ENCODE measurements around the gene GALNT2.

GALNT2 gene

DNA sequence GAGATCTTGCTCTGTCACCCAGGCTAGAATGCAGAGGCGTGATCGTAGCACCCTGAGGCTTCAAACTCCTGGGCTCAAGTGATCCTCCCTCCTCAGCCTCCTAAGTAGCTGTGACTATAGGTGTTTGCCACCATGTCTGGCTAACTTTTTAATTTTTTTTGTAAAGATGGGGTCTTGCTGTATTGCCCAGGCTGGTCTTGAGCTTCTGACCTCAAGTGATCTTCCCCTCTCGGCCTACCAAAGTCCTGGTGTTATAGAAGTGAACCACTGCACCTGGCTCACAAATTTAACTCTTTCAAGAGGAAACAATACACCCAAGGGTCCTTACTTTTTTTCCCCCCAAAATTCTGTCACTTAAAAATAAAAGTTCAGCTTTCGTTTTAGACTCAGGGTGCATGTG lies 62.3 kb downstream of the GALNT2 start:
- no peak for DNase-seq (ENCODE audit: low read depth)

DNA sequence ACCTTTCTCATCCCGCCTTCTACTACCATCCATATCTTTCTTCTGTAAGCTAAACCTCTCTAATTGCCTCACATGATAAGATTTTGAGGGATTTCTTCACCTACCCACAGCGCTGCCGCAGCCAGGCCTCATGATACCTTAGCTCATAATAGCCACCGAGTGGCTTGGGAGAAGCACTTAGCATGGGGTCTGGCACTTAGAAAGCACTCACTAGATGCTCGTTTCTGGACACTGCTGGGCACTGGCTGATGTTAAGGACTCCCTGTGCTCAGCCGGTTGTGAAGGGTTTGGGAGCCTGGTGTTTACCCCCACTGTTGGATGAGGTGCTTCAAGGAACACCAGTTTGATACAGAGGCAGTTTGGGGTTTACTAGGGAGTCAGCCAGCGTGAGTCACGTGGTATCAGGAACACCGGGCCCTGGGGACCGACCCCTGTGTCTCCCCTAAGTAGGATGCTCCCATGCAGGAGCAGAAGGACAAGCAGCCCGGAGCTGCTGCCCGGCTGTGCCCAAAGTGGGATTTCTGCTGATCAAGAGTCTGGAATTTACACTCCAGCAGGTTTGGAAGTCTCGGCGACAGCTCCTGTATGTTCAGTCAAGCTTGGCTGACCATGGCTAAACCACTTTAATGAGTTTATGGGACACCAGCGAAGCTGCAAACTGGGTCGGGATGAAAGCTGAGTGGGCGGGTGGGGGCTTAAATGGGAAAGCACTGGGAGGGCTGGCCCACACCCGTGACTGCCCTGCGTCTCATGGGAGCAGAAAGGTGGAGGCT lies 63.3 kb downstream of the GALNT2 start:
- no peak for DNase-seq (ENCODE audit: low read depth)

DNA sequence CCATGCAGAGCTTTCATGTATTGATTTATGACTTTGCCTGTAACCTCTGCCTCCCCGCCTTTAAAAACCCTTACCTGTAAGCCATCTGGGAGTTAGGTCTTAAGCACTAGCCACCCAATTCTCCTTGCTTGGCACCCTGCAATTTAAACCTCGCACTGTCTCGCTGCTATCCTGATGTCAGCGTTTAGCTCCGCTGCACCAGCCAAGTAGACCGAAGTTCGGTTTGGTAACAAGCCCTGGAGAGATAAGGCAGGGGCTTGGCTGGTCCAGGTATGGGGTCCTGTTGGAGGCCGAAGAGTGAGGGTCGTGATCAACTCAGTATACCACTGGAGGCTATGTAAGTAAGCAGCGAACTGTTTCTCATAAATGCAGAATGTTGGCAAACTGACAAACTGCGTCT lies 64.4 kb downstream of the GALNT2 start:
- no peak for DNase-seq (ENCODE audit: low read depth)

DNA sequence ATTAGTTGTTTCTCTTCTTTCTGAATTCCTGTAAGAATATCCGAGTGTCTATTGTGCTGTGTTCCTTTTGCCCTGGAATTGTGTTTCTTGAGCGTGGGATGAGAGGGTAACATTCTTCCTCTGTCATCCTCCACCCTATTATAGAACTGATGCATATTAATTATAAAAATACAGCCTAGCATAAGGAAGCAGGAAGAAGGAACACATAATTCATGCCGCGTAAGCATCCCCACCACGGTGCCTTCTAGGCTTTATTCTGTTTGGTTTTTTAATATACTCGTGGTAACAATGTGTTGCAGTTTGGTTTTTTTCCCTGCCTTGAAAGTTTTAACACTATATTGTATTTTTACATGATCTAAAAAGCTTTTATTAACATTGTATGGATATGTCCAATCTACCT lies 65.7 kb downstream of the GALNT2 start:
- DNase-seq (ENCODE audit: low read depth): no peak

DNA sequence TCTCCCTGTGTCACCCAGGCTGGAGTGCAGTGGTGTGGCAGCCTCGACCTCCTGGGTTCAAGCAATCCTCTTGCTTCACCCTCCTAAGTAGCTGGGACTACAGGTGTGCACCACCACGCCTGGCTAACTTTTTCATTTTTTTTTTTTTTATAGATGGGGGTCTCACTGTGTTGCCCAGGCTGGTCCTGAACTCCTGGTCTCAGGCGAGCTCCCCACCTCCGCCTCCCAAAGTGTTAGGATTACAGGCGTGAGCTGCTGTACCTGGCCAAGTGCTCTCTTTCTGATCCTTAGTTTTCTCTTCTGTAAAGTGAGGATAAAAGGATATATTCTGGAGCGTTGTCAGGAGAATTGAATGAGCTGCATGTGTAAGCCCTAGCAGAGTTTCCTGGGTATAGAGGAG lies 68.7 kb downstream of the GALNT2 start:
- no peak for DNase-seq (ENCODE audit: low read depth)

DNA sequence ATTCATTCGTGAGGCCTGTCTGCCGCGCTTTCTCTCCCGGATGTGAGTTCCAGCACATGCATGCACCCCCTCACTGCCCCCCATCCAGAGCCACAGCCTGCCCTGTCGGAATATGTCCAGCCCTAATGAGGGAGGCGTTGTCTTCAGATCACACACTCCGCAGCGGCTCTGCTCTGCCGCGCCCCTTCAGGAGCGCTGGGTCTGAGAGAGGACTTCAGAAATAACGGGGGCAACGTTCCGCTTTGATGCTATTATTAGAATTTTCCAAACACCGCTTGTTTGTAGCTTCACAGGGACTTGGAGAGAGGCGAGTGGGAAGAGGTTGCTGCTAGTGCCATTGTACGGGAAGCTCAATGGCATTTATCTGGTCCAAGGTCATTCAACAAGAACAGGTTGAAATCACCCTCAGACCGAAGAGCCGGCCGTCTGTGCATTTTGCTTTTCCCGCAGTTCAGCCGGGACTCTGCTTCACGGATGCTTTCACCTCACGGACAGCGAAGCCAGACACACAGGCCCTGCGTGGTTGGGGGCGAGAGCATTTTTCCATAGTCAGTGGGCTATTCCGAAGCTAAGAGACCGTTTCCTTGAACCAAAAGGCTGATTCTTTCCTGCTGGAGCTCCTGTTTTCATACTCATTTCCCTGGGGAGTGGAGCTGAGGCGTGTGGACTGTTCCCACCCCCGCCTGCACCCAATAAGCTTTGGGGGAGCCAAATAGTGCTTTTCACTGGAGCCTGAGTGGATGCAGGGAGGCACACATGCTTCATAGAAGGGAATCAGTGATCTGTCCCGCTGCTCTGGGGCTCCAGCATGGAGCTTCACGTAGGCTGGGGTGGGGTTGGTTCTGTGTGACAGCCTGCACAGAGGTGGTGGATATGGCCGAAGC lies 69.7 kb downstream of the GALNT2 start:
- DNase-seq (ENCODE audit: low read depth): no peak

DNA sequence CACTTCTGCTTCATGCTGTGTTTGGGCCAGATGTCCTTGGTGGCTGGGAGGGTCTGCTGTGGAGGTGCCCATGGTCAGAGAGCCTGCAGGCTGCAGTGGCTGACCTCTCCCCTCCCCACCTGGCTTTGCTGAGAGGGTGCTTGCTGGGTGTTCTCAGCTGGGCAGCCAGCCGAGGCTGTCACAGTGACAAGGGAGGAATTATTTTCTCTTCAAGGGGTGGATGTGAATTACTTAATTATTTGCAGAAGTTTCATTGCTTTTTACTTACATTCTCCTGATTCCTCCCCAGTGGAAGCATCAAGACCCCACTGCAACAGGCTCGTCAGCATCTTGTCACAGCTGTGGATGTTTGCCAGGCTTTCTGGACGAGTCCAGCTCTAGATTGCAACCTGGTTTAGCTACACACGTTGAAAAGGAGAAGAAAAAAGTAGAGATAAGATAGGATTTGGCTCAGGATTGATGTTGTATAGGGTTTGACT lies 70.3 kb downstream of the GALNT2 start:
- no peak for DNase-seq (ENCODE audit: low read depth)

DNA sequence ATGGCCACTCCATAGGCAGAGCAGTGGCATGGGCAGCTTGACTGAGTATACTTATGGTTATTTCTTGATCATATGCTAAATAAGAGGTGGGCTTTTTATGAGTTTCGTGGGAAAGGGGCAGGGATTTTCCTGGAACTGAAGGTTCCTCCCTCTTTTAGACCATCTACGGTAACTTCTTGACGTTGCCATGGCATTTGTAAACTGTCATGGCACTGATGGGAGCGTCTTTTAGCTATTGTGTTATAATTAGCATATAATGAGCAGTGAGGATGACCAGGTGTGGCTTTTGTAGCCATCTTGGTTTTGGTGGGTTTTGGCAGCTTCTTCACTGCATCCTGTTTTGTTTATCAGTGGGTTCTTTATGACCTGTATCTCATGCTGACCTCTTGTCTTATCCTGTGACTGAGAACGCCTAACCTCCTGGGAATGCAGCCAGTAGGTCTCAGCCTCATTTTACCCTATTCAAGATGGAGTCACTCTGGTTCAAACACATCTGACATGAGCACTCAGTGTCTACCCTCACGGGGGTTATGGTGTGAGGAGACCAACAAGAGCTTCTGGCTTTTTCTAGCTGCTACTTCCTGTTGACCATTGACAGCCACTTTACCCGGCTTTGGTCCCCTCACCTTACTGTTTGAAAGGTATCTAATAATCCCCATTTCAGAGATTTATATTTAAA lies 71.7 kb downstream of the GALNT2 start:
- no peak for DNase-seq (ENCODE audit: low read depth)

DNA sequence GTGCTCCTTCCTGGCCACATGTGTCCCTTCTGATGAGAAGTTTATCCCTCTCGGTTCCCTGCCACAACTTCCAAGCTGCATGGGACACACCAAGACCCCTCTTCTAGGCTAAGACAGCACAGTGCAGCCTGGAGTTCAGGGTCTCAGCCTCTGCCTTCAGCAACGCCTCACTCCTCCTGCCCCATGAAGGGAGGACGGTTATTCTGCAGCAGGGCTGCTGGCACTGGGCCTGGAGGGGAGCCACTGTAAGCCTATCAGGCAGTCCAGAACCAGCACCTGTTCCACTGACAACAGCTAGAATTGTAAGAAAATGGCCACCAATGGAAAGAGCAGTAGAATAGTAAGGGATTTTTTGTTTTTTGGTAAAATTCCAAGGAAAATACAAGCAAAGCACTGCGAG lies 72.3 kb downstream of the GALNT2 start:
- no peak for DNase-seq (ENCODE audit: low read depth)

DNA sequence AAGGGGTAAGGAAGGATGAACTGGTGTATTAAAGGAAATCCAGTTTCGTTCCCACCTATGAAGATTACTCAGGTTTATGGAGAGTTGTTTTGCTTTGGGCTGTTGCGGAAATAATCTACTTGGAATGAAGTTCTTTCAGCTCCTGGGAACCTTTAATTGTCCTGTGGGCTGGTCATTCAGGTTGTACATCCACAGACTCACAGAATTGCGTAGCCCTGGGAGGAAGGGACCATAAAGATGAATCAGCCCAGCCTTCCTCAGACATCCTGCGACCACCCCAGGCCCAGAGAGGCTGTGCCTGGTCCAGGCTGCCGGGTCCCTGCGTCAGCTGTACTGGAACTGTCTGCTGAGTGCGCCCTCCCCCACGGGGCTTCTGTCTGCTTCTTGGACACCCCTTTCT lies 72.7 kb downstream of the GALNT2 start:
- DNase-seq (ENCODE audit: low read depth): no peak

DNA sequence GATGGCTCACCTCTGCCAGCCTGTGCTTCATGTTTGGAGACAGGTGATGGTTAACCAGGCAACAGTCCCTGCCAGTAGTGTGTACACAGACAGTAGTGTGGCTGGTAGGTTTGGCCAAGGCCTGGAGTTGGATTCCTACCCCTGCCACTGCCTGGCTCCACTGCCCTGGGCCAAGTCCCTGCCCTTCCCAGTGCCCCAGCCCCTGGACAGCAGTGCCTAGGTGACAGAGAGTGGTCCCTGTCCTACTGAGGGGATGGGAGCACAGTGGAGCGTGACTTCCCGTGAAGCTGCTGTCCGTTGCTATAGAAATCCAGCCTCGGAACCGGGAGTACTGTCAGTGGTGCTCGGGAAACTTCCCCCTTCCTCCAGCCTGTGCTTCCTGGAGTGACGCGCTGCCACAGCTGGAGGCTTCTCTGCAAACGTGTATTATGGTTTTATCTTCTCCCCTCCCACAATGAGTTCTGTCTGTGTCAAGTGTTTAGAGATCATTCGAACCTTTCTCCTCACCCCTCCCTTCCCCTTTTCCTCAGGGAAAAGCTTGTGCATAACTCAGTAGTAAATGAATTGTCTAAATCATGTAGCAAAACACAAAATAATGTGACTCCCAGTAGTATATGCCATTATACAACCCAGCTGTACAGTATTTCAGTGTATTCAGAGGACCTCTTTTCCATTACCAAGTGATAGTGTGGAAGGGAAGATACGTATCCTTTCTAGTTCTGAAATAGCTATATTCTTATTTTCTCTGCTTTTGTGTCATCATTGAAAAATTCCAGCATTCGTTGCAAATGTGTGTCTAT lies 73.4 kb downstream of the GALNT2 start:
- DNase-seq (ENCODE audit: low read depth): no peak

DNA sequence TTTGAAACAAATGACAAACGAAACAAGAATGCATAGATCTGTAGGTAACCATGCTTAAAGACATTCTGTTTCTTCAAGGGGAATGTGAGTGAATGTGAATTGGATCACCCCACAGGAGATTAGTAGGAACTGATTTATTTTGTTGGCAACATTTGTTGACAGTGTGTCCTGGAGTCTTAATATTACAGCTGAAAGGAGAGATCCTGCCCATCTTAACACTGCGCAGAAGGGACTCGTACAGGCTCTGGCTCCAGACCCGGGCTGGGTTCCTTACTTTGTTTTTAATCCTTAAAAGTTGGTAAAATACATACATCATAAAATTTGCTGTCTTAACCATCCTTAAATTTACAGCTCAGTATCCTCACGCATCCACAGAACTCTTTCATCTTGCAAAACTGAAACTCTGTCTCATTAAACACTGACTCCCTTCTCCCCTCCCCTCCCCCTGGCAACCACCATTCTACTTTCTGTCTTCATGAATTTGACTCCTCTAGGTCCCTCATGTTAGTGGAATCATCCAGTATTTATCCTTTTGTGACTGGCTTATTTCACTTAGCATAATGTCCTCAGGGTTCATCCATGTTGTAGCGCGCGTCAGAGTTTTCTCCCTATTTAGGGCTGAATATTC lies 74.1 kb downstream of the GALNT2 start:
- no peak for DNase-seq (ENCODE audit: low read depth)

DNA sequence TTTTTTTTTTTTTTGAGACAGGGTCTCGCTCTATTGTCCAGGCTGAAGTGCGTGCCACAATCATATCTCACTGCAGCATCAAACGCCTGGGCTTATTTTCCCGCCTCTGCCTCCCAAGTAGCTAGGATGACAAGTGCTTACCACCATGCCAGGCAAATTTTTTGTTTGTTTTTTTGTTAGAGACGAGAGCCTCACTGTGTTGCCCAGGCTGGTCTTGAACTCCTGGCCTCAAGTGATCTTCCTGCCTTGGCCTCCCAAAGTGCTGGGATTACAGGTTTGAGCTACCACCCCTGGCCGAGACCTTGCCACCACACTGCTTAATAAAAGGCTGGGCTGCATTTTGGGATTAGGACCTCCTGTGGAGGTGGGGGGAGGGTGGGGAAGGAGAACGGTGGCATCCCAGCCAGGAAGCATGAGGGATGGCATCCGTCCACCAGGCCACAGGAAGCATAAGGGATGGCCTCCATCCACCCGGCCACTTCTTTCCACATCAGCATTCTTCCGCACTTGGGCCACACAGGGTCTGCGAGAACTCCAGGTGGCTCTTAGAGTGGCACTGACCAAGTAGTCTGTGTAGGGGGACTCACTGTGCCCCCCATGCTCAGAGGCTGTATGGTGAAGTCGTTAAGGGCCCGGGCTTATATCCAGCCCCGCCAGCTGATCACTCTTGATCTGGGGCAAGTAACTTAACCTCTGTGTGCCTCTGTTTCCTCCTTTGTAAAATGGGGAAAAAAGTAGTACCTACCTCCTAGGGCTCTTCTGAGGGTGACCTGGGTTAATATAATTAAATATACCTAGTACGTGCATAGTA lies 75.0 kb downstream of the GALNT2 start:
- no peak for DNase-seq (ENCODE audit: low read depth)

DNA sequence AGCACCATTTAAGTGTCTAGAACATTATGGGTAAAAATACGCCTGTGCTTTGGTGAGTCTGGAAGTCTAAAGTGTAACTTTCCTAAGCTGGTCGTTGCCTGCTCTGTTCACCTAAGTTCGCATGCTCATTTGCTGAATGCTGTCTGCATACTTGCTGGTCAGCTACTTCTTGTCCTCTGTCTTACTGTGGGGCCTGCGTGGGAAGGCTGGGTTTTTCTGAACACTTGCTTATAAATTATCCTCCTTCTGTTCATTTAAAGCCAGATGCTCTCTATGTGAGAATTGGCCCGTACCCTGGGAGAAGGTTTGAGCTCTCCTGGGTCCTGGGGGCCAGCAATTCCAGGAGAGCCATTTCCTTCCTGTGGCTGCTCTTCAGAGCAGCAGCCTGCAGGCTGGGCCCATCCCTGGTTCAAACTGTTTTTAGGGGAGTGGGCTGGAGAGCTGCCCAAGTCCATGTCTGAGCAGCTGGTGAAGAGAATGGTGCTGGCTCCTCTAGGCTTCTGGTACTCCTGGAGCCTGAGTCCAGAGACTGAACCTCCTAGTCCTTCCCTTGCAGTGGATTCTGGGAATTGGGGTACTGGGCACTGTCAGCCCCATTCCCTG lies 75.7 kb downstream of the GALNT2 start:
- no peak for DNase-seq (ENCODE audit: low read depth)

DNA sequence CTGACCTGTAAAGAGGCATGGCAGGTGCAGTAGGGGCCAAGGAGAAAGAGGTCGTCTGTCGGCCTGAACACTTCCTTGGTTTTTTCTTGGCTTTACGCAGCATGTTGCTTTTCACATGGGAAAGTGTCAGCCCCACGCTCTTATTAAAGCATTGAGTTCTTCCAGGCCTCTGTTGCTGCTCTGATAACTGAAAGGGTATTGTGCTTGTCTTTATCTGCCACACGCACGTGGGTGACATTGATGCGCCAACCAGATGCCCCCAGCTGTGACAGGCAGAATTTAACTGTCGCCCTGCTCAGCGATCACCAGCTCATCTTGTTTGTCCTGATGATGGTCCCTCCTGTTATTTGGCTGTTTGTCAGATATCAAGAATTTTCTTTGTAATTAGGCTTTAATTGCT lies 76.5 kb downstream of the GALNT2 start:
- DNase-seq (ENCODE audit: low read depth): no peak

DNA sequence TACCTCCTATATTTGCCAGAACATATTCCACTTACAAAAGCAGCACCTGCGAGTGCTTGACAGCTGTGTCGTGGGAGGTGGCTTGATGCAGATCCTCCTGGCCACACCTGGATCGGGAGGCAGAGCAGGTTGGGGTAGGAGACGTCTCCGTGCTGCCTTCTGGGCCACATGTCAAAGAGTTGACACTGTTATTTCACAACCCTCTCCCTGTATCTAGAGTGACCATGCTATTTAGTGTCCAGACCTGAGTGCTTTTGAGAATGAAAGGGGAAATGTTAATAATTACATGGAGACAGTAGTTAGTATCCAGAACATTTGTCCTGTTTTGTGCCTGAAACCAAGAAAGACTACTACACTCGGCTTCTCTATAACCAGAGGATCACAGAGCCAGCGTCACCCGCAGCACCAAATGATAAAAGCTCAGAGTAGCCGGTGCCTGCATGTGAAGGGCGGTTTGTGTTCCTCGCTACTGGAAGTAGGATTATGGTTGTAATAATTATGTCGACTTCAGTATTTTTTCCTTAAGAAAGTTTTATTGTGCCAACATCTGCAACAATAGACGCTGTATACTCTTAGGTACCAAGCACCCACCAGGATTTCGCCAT lies 77.1 kb downstream of the GALNT2 start:
- no peak for DNase-seq (ENCODE audit: low read depth)

DNA sequence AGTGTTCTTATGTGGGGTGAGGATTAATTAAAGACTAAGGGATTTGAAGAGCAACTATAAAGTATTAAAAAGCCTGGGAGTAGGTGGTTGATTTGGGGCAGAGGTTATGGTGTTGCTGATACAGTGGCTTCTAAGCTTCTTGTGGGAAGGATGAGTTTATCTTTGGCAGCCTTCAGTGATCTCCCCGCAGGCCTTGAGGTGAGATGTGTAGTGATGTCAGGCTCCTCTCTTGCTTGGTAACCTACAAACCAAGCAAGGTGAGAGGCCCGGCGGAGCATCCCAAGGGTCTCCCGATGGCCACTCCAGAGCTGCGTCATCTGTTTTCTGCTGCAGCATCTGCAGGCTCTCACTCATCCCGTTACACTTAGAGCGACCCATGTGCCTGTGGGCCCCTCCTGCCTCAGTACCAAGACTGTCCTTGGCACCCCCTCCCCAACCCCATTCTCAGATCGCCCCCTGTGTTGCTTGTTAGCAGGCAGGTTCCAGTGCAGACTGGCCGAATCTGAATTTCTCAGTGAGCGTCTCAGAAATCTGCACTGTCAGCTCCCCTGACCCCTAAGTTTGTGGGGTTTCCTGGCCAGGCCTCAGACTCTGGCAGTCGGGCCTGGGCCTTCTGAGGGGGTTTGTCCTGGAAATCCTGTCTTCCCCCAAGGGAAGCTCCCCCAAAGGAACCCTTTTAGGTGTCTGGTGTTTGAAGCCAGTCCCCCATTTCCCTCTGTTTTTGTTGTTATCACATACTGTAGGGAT lies 77.9 kb downstream of the GALNT2 start:
- no peak for DNase-seq (ENCODE audit: low read depth)

DNA sequence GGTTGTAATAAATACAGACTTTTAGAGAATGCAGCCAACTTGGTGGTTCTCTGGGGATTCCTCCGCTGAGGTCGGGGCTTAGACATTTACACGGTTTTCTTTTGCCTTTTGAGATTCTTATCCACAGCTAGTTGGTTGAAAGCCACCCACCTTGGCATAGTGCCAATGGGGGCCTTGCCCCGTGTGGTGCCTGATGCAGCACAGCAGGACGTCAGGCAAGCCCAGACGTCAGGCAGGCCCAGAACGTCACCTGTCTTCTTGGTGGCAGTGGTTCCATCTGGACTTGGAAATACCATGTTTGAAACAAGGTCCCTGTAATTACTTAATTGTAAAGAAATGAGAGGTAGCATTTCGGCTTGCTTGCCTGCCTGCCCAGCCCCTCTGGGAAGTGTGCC lies 78.5 kb downstream of the GALNT2 start:
- no peak for DNase-seq (ENCODE audit: low read depth)

DNA sequence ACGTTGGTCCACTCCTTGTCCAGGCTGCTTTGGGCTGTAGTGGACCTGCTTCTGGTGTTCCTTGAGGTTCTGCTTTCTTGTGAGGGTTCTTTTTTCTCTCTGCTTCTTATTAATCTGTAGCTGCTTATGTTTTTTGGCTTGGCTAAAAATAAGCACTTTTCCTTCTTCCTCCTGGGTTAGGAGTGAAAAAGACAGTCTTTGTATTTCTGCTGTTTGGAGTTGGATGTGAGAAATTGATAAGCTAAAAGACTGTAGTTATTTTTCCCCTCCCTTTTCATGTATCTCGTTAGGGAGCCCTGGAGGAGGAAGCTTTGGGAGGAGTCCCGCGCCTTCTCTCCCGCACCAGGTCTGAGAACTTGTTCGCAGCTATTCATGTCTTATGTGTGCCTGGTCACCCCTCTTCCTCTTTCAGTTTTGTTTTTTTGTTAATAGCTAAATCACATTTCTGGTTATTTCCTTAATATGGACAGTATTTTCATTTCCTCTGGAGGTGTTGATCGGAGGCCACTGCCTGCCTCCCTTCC lies 79.0 kb downstream of the GALNT2 start:
- DNase-seq (ENCODE audit: low read depth): no peak
